K562 (cell line): Measurements from ENCODE around the gene HSPA1L. TPM values are rescaled to one million over a fixed set of nuclear protein-coding genes. Genes with fewer than 3 reads are reported as not detected.
A peak's percentile ranks its signal among the peaks of the same experiment; 100 is the strongest.

Experiments used
- CBFA2T3 ChIP-seq: fragments of 450-650 bp; IDR thresholded peaks from 2 replicates; pipeline ENCODE4 v1.6.1; 2017
- CHD1 ChIP-seq: fragments of 200-600 bp; sonication (generic); IDR thresholded peaks from one replicate; pipeline ENCODE4 v1.6.1; 2012; ENCODE audit warnings: mild to moderate bottlenecking, moderate library complexity, low read length, inconsistent platforms
- CREBBP ChIP-seq: IDR thresholded peaks from one replicate; pipeline ENCODE4 v1.6.1; 2012; ENCODE audit warnings: low read depth, mild to moderate bottlenecking, control low read depth, inconsistent platforms, low read length
- CXXC5 ChIP-seq: fragments of 250-450 bp; sonication (Bioruptor Pico); IDR thresholded peaks from 2 replicates; pipeline ENCODE4 v1.8.0; 2022; ENCODE audit warnings: inconsistent platforms, mild to moderate bottlenecking, moderate library complexity
- E2F8 ChIP-seq: fragments of 450-650 bp; IDR thresholded peaks from 2 replicates; pipeline ENCODE4 v1.7.1; 2018; ENCODE audit warnings: mild to moderate bottlenecking, low read depth; ENCODE audit not compliant: partially characterized antibody
- GABPA ChIP-seq: fragments of 200-800 bp; sonication (Bioruptor generic); conservative IDR thresholded peaks from 2 replicates; pipeline ENCODE4 v1.6.1; 2016; ENCODE audit warnings: low read depth, missing genetic modification characterization, missing compliant biosample characterization
- GATAD2A ChIP-seq: fragments of 450-650 bp; IDR thresholded peaks from 2 replicates; pipeline ENCODE4 v1.6.1; 2017
- HDAC6 ChIP-seq: IDR thresholded peaks from 2 replicates; pipeline ENCODE4 v1.6.1; 2012; ENCODE audit warnings: low read depth, mild to moderate bottlenecking, control low read depth, inconsistent platforms, low read length, moderate library complexity
- KDM4B ChIP-seq, 2 experiments: fragments of 450-650 bp in 1 of 2; sonication (generic) in 1 of 2; IDR thresholded peaks; 2 replicates each; pipeline ENCODE4 v1.6.1; 2016 to 2017; ENCODE audit warnings: borderline replicate concordance in 2 of 2, antibody characterized with exemption in 1 of 2, low read depth in 1 of 2, mild to moderate bottlenecking in 1 of 2
- POLR2H ChIP-seq: IDR thresholded peaks from 2 replicates; pipeline ENCODE4 v1.6.1; 2016; ENCODE audit warnings: missing genetic modification characterization, low read depth, mild to moderate bottlenecking, control low read depth, missing compliant biosample characterization, moderate library complexity
- STAT5A ChIP-seq: IDR thresholded peaks from 2 replicates; pipeline ENCODE4 v1.6.1; 2012; ENCODE audit warnings: low read length, inconsistent platforms, borderline replicate concordance
- TAF9B ChIP-seq: fragments of 450-650 bp; IDR thresholded peaks from 2 replicates; pipeline ENCODE4 v1.6.1; 2018; ENCODE audit warnings: mild to moderate bottlenecking; ENCODE audit not compliant: partially characterized antibody
- TEAD2 ChIP-seq: fragments of 450-650 bp; IDR thresholded peaks from 2 replicates; pipeline ENCODE4 v1.6.1; 2016; ENCODE audit warnings: missing genetic modification characterization, control low read depth, missing compliant biosample characterization
- TFAP4 ChIP-seq: sonication (generic); formaldehyde crosslinking; IDR thresholded peaks from 2 replicates; pipeline ENCODE4 v1.8.0; 2022; ENCODE audit warnings: missing genetic modification reagents, mild to moderate bottlenecking, moderate library complexity, borderline replicate concordance
- USF1 ChIP-seq: sonication (generic); formaldehyde crosslinking; IDR thresholded peaks from 2 replicates; pipeline ENCODE4 v1.9.0; 2022; ENCODE audit warnings: mild to moderate bottlenecking, missing genetic modification reagents
- ZNF354B ChIP-seq: fragments of 250-450 bp; sonication (Bioruptor Pico); IDR thresholded peaks from 2 replicates; pipeline ENCODE4 v1.4.0; 2020
- ZNF780A ChIP-seq: fragments of 250-450 bp; sonication (Bioruptor Pico); IDR thresholded peaks from 2 replicates; pipeline ENCODE4 v1.5.0; 2021; ENCODE audit warnings: mild to moderate bottlenecking
- polyA plus RNA-seq, 8 experiments: library from polyadenylated mRNA; depleted of rRNA in 4 of 8; stranded (reverse) in 5 of 8; unstranded in 3 of 8; fragments of >200 nt; fragmentation: Nextera tagmentation in 2 of 8; fragmentation: Illumina TruSeq in 1 of 8; extraction: Ambion mirVana in 2 of 8; extraction: Trizol in 1 of 8; gene quantifications; 2 replicates each; pipeline versions ENCODE4 v1.2.1 to v1.2.3, GENCODE V29; 2011 to 2014; ENCODE audit warnings: inconsistent platforms in 1 of 8, missing spikeins in 1 of 8
- total RNA-seq, 7 experiments: library from RNA; depleted of rRNA in 6 of 7; stranded (reverse); fragments of >200 nt in 6 of 7; fragmentation: Illumina TruSeq in 2 of 7; extraction: Trizol in 2 of 7; gene quantifications; 2 replicates each; pipeline versions ENCODE4 v1.2.1 to v1.2.3, GENCODE V29; 2011 to 2021; ENCODE audit warnings: low replicate concordance in 1 of 7
- TF ChIP-seq, protein P1 (sequence below): fragments of 200-800 bp; sonication (Bioruptor generic); IDR thresholded peaks from 2 replicates; pipeline ENCODE4 v1.6.1; 2017; ENCODE audit warnings: missing genetic modification characterization, missing compliant biosample characterization
- TF ChIP-seq, protein P2 (sequence below): sonication (generic); formaldehyde crosslinking; IDR thresholded peaks from 2 replicates; pipeline ENCODE4 v1.8.1; 2023; ENCODE audit warnings: mild to moderate bottlenecking, missing genetic modification reagents

Gene HSPA1L
- total and polyA plus RNA-seq, 9 of the 15 experiments (the other 6 are each of a cell fraction or from before 2014, with no cell fraction given), result 0.14 to 2.1 (median 1.3) TPM

GRCh38 chr6:31862344-31863235 is 47.5 kb upstream of the HSPA1L start, which contains the start of gene NEU1 (continued):
- TF ChIP-seq TEAD2 (no peak), GABPA (peak; percentile 78), CREBBP (no peak), ZNF780A (no peak), HDAC6 (0 out of 2 replicates have a peak, but pooled peaks have one; percentile 34), GATAD2A (peak; percentile 52; the same call in 1 of the 2 replicates), CXXC5 (peak; percentile 97), STAT5A (no peak), KDM4B (IDR thresholded peaks at IDR 0.05; ENCODE audit: borderline replicate concordance in 2 of 2, low read depth in 1 of 2) (peak in 1 of 2 experiments; percentile 69; a peak in 1 of 4 replicates), CBFA2T3 (0 out of 2 replicates have a peak, but pooled peaks have one; percentile 3), TAF9B (no peak), ZNF354B (CRISPR knock-in tag) (no peak), USF1 (peak; percentile 99), E2F8 (peak; percentile 80), POLR2H (tag) (peak; percentile 97), TFAP4 (CRISPR knock-in tag) (peak; percentile 100), CHD1 (peak; percentile 71)
- TF ChIP-seq, protein P1, sequence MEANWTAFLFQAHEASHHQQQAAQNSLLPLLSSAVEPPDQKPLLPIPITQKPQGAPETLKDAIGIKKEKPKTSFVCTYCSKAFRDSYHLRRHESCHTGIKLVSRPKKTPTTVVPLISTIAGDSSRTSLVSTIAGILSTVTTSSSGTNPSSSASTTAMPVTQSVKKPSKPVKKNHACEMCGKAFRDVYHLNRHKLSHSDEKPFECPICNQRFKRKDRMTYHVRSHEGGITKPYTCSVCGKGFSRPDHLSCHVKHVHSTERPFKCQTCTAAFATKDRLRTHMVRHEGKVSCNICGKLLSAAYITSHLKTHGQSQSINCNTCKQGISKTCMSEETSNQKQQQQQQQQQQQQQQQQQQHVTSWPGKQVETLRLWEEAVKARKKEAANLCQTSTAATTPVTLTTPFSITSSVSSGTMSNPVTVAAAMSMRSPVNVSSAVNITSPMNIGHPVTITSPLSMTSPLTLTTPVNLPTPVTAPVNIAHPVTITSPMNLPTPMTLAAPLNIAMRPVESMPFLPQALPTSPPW (CRISPR knock-in tag), result peak; percentile 81; the same call in 1 of the 2 replicates
- TF ChIP-seq, protein P2, sequence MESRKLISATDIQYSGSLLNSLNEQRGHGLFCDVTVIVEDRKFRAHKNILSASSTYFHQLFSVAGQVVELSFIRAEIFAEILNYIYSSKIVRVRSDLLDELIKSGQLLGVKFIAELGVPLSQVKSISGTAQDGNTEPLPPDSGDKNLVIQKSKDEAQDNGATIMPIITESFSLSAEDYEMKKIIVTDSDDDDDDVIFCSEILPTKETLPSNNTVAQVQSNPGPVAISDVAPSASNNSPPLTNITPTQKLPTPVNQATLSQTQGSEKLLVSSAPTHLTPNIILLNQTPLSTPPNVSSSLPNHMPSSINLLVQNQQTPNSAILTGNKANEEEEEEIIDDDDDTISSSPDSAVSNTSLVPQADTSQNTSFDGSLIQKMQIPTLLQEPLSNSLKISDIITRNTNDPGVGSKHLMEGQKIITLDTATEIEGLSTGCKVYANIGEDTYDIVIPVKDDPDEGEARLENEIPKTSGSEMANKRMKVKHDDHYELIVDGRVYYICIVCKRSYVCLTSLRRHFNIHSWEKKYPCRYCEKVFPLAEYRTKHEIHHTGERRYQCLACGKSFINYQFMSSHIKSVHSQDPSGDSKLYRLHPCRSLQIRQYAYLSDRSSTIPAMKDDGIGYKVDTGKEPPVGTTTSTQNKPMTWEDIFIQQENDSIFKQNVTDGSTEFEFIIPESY (CRISPR knock-in tag), result 0 out of 2 replicates have a peak, but pooled peaks have one; percentile 9
